ENCODE data around the gene HSPB7.

HSPB7 gene

DNA sequence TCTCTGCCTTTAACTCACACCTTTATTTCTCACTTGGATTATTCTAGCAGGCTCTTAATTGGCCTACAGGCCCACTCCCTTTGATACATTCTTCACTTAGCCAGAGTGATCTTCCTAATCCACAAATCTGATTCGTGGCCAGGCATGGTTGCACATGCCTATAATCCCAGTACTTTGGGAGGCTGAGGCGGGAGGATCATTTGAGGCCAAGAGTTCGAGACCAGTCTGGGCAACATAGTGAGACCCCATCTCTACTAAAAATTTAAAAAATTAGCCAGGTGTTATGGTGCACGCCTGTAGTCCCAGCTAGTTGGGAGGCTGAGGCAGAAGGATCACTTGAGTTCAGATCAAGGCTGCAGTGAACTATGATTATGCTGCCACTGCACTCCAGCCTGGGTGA is 44.1 kb downstream of the HSPB7 start:
- no peak for DNase-seq

DNA sequence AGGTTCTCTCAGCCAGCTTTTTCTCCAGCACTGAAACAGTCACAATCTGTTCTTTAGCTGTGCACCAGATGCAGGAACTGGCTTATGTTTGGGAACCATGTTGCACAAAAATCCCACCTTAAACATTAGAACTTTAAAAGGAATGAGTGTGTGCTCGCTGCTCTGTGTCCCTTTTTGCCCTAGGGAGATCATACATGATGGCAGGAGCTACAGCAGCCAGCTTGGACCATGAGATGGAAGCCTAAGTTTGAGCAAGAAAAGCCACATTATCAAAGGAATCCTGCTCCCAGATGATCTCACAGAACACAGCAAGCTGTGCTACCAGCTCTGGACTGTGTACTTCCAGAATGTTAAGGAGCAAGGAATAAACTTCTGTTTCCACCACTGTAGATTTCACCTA is 45.4 kb downstream of the HSPB7 start:
- DNase-seq: no peak

GRCh38 chr1:15970911-15971310 is 46.9 kb downstream of the HSPB7 start:
- DNase-seq: no peak

GRCh38 chr1:15969321-15969880 is 48.4 kb downstream of the HSPB7 start:
- DNase-seq: no peak

DNA sequence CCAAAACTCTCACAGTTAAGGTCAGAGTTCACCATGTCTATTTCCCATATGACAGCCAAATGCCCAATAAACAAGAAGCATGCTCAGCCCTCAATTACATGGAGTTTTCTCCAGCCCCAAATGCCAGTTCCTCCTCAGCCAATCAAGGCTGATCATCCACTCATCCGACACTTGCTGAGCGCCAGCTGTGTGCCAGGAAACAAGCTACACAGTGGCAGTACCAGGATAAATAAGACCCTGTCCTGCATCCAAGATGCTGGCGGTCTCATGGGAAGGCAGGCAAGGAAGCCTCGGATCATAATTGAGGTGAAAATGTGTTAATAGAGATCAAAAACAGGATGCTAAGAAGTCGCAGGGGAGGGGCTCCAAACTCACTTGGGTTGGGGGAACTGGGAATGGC is 49.7 kb downstream of the HSPB7 start:
- DNase-seq: no peak

- no peak for DNase-seq
Measured at GRCh38 chr1:15966956-15967344, 50.9 kb downstream of the HSPB7 start.

- DNase-seq: peak; percentile 86
Measured at GRCh38 chr1:15966081-15966955, 51.5 kb downstream of the HSPB7 start.

GRCh38 chr1:15965228-15965767 is 52.5 kb downstream of the HSPB7 start:
- DNase-seq: peak; percentile 44
